GM23248 (cell line): Measurements from ENCODE around the gene CDK5. TPM values are rescaled to one million over a fixed set of nuclear protein-coding genes. Genes with fewer than 3 reads are reported as not detected.

ENCODE experiments used
- DNase-seq: peaks from one replicate; pipeline ENCODE4 v3.0.0-alpha.2; 2015
- H2AFZ ChIP-seq: fragments of 200-600 bp; sonication (generic); 2 replicates; pipeline ENCODE4 v1.6.1; 2016; ENCODE audit warnings: antibody characterized with exemption
- H3F3A ChIP-seq: fragments of 200-600 bp; sonication (generic); 2 replicates; pipeline ENCODE4 v1.6.1; 2016; ENCODE audit warnings: mild to moderate bottlenecking, antibody characterized with exemption, mixed run types; ENCODE audit not compliant: insufficient read depth
- H3K27ac ChIP-seq: fragments of 200-600 bp; sonication (generic); 2 replicates; pipeline ENCODE4 v1.5.1; 2016; ENCODE audit warnings: mild to moderate bottlenecking
- H3K27me3 ChIP-seq: fragments of 200-600 bp; sonication (generic); replicated peaks from 2 replicates; pipeline ENCODE4 v1.6.1; 2016; ENCODE audit warnings: mild to moderate bottlenecking; ENCODE audit not compliant: insufficient read depth
- H3K36me3 ChIP-seq: fragments of 200-600 bp; sonication (generic); 2 replicates; pipeline ENCODE4 v1.6.1; 2016; ENCODE audit warnings: low read depth, mild to moderate bottlenecking
- H3K4me1 ChIP-seq: fragments of 200-600 bp; sonication (generic); 2 replicates; pipeline ENCODE4 v1.6.1; 2016; ENCODE audit warnings: mild to moderate bottlenecking; ENCODE audit not compliant: insufficient read depth
- H3K4me2 ChIP-seq: fragments of 200-600 bp; sonication (generic); one replicate; pipeline ENCODE4 v1.6.1; 2016; ENCODE audit warnings: mild to moderate bottlenecking; ENCODE audit not compliant: unreplicated experiment
- H3K4me3 ChIP-seq: fragments of 200-600 bp; sonication (generic); 2 replicates; pipeline ENCODE4 v1.5.1; 2016; ENCODE audit warnings: mild to moderate bottlenecking
- H3K79me2 ChIP-seq: fragments of 200-600 bp; sonication (generic); 2 replicates; pipeline ENCODE4 v1.6.1; 2016; ENCODE audit warnings: mild to moderate bottlenecking; ENCODE audit not compliant: insufficient read depth
- H3K9ac ChIP-seq: fragments of 200-600 bp; sonication (generic); 2 replicates; pipeline ENCODE4 v1.6.1; 2016; ENCODE audit warnings: mild to moderate bottlenecking
- H3K9me2 ChIP-seq: fragments of 200-600 bp; sonication (generic); 2 replicates; pipeline ENCODE4 v1.6.1; 2016; ENCODE audit warnings: mixed run types, mild to moderate bottlenecking, moderate library complexity; ENCODE audit not compliant: insufficient read depth
- H3K9me3 ChIP-seq: fragments of 200-600 bp; sonication (generic); one replicate; pipeline ENCODE4 v1.6.1; 2017; ENCODE audit warnings: low read depth
- H4K20me1 ChIP-seq: fragments of 200-600 bp; sonication (generic); 2 replicates; pipeline ENCODE4 v1.6.0; 2016; ENCODE audit not compliant: insufficient read depth
- EZH2 ChIP-seq: fragments of 200-600 bp; sonication (generic); IDR thresholded peaks from 2 replicates; pipeline ENCODE4 v1.6.1; 2018; ENCODE audit warnings: antibody characterized with exemption, mild to moderate bottlenecking; ENCODE audit not compliant: insufficient read depth, poor library complexity, severe bottlenecking
- EZH2phosphoT487 ChIP-seq: fragments of 200-600 bp; sonication (generic); IDR thresholded peaks from 2 replicates; pipeline ENCODE4 v1.6.1; 2018; ENCODE audit warnings: antibody characterized with exemption, moderate library complexity, mild to moderate bottlenecking, low read depth; ENCODE audit not compliant: insufficient read depth
- WGBS, 2 experiments: methylation state at CpG; one replicate each; pipeline ENCODE4 v1.1.6; 2015 to 2017; ENCODE audit warnings: low lambda C conversion rate in 2 of 2, low coverage in 1 of 2; ENCODE audit errors: missing lambda C conversion rate in 2 of 2; 5-methylcytosine and 5-hydroxymethylcytosine counted together
- in situ Hi-C: fragments of 300-500 bp; cut with MboI; formaldehyde crosslinking; loops from 2 replicates; pipeline ENCODE4 v1.15.0; 2020
- polyA plus RNA-seq: library from polyadenylated mRNA; unstranded; fragments of >200 nt; fragmentation: Nextera tagmentation; extraction: Ambion mirVana; gene quantifications from 2 replicates; pipeline ENCODE4 v1.2.1, GENCODE V29; 2016
- total RNA-seq: library from RNA; depleted of rRNA; stranded (reverse); fragments of >200 nt; shearing (Covaris generic); gene quantifications from 2 replicates; pipeline ENCODE4 v1.2.3, GENCODE V29; 2014

CDK5 gene
- total and polyA plus RNA-seq, 2 experiments from 2014 or later = 27.6 to 27.7 TPM

- Histone ChIP-seq H3K79me2 (peaks cover 19% of the 10 kb centered on the region), H3K36me3 (no peaks in the 10 kb centered on the region), H3K9me3 (no peaks in the 10 kb centered on the region)
These were observed 23.2 kb downstream of the CDK5 start for GRCh38 chr7:151034312-151035025.

GRCh38 chr7:151033864-151034249, 23.8 kb downstream of the CDK5 start:
- Histone ChIP-seq H3K4me3 (no peak overlapping the region), H3K9ac (no peak overlapping the region), H3K9me2 (no peaks in the 10 kb centered on the region), H3K9me3 (no peaks in the 10 kb centered on the region), H4K20me1 (no peaks in the 10 kb centered on the region), H2AFZ (no peak overlapping the region), H3K27me3 (no peaks in the 10 kb centered on the region), H3K4me2 (no peak overlapping the region), H3F3A (peaks cover 12% of the 10 kb centered on the region), H3K79me2 (peaks cover 26% of the 10 kb centered on the region), H3K36me3 (no peaks in the 10 kb centered on the region), H3K4me1 (peaks cover 16% of the 10 kb centered on the region), H3K27ac (no peak overlapping the region)
- in situ Hi-C loops = no loop called here
- 89 to 92% methylated on average over 5 of the region's 5 CpGs for WGBS, 2 experiments
- DNase-seq = no peak
- no peak for TF ChIP-seq EZH2
- TF ChIP-seq EZH2phosphoT487 = no peak

More at GRCh38 chr7:151034312-151035025, 23.2 kb downstream of the CDK5 start:
- no peak overlapping the region for H2AFZ ChIP-seq
- no peak overlapping the region for H3K4me3 ChIP-seq
- H3K27me3 ChIP-seq = no peaks in the 10 kb centered on the region
- H4K20me1 ChIP-seq = no peaks in the 10 kb centered on the region
- no peak overlapping the region for H3K4me2 ChIP-seq
- in situ Hi-C loops = no loop called here
- no peak for DNase-seq
- no peak overlapping the region for H3K9ac ChIP-seq
- 88% methylated on average over 21 of the region's 21 CpGs for WGBS, 2 experiments
- H3K27ac ChIP-seq = no peak overlapping the region
- H3K9me2 ChIP-seq = no peaks in the 10 kb centered on the region
- peaks cover 16% of the 10 kb centered on the region for H3K4me1 ChIP-seq
- peaks cover 12% of the 10 kb centered on the region for H3F3A ChIP-seq
- TF ChIP-seq EZH2phosphoT487 = no peak
- no peak for TF ChIP-seq EZH2

- Histone ChIP-seq H3K36me3 (no peaks in the 10 kb centered on the region), H3K4me2 (no peak overlapping the region), H3K9ac (no peak overlapping the region), H3K9me3 (no peaks in the 10 kb centered on the region), H3K4me1 (peaks cover 10% of the 10 kb centered on the region; the same call in 1 of the 2 replicates), H3F3A (peaks cover 5% of the 10 kb centered on the region), H3K27ac (no peak overlapping the region), H3K79me2 (peaks cover 26% of the 10 kb centered on the region), H3K4me3 (no peak overlapping the region), H2AFZ (no peak overlapping the region), H3K9me2 (no peaks in the 10 kb centered on the region), H4K20me1 (no peaks in the 10 kb centered on the region), H3K27me3 (no peaks in the 10 kb centered on the region)
- no peak for DNase-seq
- TF ChIP-seq EZH2 (no peak), EZH2phosphoT487 (no peak)
- in situ Hi-C loops = no loop called here
- WGBS, 2 experiments = 90 to 91% methylated on average over 12 to 16 of the region's 17 CpGs
These were observed 24.5 kb downstream of the CDK5 start for GRCh38 chr7:151032936-151033863.

GRCh38 chr7:151031011-151031410, 26.7 kb downstream of the CDK5 start:
- no peak overlapping the region for H3K4me3 ChIP-seq
- H3F3A ChIP-seq = no peaks in the 10 kb centered on the region
- WGBS, 2 experiments = 82 to 84% methylated on average over 4 of the region's 4 CpGs
- H4K20me1 ChIP-seq = no peaks in the 10 kb centered on the region
- H3K27me3 ChIP-seq = no peaks in the 10 kb centered on the region
- H3K4me1 ChIP-seq = peaks cover 10% of the 10 kb centered on the region; the same call in 1 of the 2 replicates
- H2AFZ ChIP-seq = no peak overlapping the region
- TF ChIP-seq EZH2phosphoT487 = no peak
- no peak for TF ChIP-seq EZH2
- no peaks in the 10 kb centered on the region for H3K36me3 ChIP-seq
- in situ Hi-C loops = no loop called here
- H3K4me2 ChIP-seq = no peak overlapping the region
- H3K9ac ChIP-seq = no peak overlapping the region
- no peak overlapping the region for H3K27ac ChIP-seq
- H3K9me2 ChIP-seq = no peaks in the 10 kb centered on the region
- peaks cover 26% of the 10 kb centered on the region for H3K79me2 ChIP-seq
- H3K9me3 ChIP-seq = no peaks in the 10 kb centered on the region
- no peak for DNase-seq
